GM21529 (cell line): Measurements from ENCODE around the gene ZMIZ1.
"Not testable (repeated sequence)": the region's sequence is repeated elsewhere in the genome, so short reads cannot be mapped to it uniquely, and the experiment has no call there.

ENCODE experiments used
- ATAC-seq: cut with Tn5 transposase; IDR thresholded peaks from one replicate; pipeline ENCODE4 v1.9.1; 2021; ENCODE audit not compliant: unreplicated experiment

The ZMIZ1 gene

DNA sequence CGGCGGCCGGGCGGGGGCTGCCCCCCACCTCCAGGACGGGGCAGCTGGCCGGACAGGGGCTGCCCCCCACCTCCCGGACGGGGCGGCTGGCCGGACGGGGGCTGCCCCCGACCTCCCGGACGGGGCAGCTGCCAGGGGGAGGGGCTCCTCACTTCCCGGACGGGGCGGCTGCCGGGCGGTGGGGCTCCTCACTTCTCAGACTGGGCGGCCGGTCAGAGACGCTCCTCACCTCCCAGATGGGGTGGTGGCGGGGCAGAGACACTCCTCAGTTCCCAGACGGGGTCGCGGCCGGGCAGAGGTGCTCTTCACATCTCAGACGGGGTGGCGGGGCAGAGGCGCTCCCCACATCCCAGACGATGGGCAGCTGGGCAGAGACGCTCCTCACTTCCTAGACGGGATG is 210.3 kb downstream of the ZMIZ1 start:
- ATAC-seq, result not testable (repeated sequence)

DNA sequence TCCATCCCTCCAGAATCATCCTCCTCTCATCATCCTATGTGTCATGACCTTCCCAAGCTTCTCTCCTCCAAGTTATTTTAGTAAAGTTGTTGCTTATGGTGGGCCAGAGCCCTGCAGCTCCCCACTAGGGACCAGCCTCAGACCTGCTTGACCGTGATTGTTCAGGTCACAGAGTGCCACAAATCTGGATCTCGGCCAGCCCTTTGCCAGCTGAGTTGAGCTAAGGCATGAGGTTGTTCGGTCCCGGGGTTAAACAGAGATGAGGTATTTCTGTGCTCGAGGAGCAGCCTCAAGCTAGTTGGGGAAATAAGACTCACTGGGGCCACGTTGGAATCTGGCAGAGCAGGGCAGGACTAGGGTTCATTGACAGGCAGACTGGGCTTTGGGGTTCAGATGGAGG is 212.2 kb downstream of the ZMIZ1 start:
- no peak for ATAC-seq

DNA sequence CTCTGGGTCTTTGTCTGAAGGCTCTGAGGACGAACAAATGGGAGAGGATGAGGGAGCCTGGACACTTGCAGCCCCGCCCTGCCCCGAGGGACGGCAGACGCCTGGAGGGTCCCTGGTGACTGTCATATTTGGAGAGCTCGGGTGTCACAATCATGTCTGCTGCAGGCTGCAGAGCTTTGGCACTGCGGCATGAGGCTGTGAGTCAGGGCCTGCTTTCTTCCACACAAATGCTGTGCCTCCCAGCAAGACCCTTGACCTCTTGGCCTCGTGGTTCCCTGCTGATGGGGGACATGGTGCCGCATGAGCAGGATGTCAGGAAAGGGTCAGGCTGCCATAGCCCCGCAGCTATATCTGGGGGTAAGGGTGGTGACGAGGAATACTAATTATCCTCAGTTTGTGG is 213.6 kb downstream of the ZMIZ1 start:
- no peak for ATAC-seq

DNA sequence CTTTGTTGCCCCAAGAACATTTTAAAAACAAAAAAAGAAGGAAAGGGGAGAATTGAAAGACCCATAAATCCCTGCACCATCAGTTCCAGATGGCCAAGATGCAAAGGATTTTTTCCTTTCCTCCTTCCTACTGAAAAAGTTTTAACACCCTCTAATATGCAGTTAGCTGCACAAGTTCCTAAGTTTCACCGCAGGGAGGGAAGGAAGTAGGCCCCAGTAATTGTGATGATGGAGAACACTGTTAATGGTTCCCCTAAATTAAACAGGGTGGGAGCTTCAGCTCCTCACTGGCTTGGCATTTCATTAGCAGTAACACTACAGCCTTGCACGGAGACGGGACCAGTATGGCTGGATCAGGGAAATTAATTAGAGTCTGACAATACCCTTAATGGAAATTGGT is 214.8 kb downstream of the ZMIZ1 start:
- no peak for ATAC-seq

DNA sequence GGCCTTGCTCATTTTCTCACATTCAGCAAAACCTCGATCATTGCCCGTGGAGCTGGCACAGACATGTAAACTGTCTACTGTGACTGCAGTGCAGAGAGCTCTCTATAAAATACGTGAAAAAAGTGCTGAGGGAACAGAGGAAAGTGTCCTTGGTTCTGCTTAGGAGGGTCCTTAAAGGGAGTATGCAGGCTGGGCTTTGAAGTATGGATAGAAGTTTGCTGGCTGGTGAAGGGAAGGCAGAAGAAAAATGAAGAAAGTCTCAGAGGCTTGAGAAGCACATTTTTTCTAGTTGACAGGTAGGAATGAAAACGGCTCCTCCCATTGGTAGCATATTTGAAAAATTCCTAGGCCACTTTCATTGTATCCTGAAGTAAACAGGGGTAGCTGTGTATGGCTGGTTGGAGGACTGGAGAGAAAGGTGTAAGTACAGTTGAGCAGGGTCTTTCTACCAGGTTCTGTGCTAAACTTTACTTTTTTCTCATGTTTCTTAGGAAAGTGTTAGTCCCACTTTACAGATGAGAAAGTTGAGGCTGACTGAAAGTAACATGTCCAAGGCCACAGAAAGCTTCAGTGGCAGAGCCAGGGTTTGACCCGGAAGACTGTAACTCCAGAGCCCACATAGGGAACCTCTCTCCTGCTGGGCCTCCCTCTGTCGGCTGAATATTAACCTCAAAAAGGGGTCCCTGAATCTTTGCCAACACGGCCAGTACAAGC is 215.5 kb downstream of the ZMIZ1 start:
- ATAC-seq, result no peak

DNA sequence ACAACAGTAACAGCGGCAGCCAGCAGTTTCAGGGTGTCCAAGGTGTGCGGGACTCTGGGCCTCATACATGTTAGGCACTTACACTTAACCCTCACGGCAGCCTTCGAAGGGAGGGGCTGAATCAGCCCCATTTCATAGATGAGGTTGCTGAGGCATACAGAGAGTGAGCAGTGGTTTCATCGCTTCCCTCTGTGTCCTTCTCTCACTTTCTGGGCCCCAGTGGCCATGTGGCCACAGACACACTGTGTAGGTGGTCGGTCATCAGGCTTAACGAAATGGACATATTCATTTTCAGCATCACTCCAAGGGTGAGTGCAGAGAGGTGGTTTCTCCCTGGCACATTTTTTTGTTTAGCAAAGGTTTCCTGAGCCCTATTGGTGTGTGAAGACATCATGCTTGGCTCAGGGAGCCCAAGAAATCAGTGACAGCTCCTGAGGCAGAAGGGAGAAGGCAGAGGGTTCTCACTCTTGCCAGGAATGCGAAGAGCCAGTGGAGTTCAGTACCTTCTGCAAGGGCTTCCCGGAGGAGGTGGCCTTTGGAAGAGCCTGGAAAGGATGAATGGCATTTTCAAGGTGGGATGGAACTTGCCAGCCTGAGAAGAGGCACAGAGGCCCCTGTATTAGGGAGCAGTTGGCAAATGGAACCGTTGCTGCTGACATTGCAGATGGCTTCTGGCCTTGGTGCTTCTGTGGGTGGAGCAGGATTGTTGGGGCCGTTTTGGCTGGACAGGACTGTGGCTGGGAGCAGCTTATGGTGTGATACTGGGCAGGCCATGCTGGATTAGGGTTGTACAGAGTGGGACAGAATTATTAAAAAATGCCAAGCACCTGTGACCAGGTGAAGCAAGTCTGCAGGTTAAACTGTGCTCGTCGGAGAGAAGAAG is 216.8 kb downstream of the ZMIZ1 start:
- peak; percentile 74 for ATAC-seq

DNA sequence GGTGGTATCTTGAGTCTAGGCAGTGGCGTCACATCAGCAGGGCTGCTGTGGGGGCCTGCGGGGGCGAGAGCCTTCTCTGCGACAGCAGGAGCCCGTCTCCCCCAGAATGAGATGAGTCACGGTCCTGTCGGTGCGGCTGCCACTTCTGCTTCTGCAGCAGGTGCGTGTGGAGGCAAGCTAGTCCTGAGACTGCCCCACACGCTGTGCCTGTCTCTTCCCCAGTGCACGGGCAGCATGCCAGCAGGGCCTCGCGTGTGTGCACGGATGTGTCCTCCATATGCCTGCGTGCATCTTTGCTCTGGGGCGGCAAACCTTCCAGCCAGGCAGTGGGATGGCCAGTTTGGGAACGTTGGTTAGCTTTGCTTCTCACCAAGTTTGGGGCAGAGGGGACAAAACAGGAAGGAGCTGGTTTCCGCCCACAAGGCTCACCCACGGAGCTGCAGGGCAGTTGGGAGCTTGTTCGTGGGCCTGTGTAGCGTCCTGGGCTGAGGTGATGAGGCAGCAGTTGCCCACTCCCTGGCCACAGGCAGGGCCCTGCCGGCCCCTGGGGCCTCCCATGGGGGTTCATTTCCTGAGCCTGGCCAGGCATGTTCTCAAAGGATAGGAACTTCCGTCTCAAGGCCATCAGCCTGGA is 217.7 kb downstream of the ZMIZ1 start:
- peak; percentile 80 for ATAC-seq

DNA sequence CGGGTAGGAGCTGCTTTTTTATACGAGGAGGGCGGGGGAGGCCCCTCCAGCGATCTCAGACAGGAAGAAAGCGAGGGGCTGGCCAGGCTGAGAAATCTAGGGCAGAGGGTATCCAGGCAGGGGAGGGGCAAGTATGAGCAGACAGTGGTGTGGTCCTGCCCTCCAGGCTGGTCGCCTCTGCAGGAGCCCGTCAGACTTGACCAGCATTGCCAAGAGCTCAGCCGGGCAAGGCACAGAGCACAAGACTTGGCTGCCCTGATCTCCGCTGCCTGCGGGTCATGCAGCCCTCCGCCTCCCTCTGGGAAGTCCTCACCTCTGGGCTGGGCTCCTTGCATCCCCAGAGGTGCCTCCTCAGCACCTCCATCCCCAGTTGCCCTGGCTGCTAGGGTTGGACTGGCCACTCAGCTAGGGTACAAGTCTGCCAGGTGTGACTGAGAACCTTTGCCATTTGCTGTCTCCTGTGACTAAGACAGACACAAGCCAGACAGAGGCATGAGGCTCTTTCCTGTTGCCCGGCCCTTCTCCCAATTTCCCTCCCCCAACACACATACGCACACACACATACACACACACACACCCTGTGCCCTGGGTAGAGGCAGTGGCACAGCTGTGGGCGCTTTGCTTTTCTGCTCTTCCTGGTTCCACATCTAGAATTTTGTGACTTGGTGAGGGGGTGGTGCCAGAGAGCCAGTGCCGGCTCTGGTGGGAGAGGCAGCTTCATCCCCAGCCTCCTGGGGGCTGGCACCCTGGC is 219.4 kb downstream of the ZMIZ1 start:
- no peak for ATAC-seq

DNA sequence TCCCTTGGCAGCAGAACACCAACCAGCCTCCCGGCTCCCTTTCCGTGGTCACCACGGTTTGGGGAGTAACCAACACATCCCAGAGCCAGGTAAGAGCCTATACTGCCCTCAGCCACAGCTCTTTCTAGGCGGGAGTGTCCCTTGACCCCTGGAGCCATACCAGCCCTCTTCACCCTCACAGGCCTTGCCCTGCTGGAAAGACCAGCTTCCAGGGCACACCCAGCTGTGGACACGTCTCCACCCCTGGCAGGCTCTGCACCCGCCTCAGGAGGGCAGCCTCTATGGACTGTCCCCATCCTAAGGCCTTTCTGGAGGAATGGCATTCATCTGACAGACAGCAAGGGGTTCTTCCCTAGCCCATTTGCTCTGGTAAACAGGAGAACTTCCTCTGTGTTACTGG is 221.0 kb downstream of the ZMIZ1 start:
- ATAC-seq, result no peak

DNA sequence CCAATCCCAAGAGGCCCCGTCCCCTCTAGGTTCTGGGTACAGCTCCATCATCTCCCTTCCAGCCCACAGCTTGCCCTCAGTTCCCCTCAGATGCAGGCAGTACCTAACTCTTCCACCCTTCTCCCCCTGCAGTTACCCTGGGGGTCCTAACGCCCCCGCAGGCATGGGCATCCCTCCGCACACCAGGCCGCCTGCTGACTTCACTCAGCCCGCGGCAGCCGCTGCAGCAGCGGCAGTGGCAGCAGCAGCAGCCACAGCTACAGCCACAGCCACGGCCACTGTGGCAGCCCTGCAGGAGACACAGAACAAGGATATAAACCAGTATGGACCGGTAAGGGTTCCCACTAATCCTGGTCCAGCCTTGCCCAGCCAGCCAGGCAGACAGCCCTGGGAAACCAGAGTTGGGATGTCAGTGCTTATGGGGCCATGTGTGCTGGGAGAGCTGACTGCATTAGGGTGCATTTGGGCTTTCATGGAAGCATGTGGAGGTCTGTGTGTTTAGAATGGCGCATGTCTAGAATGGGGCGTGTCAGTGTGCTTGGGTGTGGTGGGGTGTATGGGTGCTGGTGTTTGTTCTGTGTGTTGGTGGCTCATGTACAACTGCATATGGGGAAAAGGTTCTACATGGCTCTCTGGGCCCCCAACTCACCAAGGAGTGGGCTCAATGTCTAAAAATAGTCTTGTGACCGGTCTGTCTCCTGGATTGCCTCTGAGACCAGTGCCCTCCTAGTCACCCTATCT is 223.4 kb downstream of the ZMIZ1 start:
- no peak for ATAC-seq

DNA sequence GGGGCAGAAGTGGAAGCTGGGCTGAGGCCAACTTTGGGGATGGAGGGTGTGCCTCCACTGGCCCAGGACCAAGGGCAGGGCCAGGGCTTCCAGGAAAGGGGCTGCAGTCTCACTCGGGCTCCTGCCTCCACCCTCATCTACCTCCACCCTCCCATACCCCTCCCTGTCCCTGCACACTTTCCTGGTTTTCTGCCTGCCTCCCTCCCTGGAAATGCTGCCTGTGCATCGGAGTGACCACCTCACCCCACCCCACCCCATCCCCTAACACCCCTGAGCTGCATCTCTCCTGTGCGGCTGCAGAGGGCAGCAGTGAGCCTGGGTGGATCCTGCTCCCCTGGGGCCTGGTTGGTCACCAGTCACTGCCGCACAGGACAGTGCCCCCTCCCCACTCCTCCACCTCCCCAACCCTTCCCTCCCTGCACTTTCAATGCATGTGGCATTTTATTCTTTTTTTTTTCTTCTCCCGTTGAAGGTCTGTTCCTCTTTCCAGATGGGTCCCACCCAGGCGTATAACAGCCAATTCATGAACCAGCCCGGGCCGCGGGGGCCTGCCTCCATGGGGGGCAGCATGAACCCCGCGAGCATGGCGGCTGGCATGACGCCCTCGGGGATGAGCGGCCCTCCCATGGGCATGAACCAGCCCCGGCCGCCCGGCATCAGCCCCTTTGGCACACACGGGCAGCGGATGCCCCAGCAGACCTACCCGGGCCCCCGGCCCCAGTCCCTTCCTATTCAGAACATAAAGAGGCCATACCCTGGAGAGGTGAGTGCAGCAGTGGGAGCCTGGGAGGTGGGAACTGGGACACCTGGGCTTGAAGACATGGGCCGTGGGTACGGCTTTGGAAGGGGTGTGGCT is 224.4 kb downstream of the ZMIZ1 start:
- ATAC-seq, result no peak

DNA sequence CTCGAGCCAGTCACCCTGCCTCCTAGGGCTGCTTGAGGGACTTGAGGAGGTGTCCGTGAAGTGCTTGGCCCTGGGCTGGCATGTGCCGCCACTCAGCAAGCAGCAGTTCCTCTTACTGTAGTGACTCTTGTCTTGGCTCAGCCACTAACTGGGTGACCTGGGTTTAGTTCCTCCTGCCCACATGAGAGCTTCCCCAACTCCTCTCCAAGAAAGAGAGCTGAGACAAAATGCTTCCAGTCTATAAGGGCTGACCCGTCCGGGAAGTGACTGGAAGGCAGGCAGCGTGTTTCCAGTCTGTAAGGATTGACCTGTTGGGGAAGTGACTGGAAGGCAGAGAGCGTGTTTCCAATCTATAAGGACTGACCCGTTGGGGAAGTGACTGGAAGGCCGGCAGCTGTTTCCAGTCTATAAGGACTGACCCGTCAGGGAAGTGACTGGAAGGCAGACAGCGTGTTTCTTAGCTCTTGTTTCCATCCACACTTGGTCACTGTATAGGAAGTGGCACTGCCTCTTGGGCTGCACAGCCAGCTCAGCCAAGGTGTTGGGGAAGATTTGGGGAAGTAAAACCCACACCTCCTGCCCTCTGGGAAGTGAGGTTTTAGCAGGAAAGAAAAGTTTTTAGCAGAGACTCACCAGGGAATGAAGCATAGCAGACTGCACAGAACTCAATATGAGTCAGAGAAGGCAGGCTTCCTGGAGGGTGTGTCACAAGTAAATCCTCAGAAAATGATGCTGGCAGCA is 225.2 kb downstream of the ZMIZ1 start:
- ATAC-seq, result no peak

DNA sequence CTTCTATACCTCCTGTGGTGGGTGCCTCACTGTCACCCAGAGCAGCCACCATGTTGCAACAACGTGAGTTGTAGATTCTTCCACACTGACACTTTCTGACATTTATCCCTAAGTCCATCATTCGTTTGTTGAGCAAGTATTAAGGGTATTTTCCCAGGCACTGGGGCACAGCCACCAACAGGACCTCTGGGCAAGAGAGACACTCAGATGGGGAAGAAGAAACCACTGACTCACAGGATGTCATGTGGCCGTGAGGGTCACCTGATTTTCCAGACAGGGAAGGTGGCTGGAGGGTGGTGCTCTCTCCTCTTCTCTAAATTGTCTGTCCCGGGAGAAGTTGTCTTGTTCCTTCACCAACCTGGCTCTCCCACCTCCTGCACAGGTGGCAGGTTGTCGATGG is 226.8 kb downstream of the ZMIZ1 start:
- ATAC-seq, result no peak

DNA sequence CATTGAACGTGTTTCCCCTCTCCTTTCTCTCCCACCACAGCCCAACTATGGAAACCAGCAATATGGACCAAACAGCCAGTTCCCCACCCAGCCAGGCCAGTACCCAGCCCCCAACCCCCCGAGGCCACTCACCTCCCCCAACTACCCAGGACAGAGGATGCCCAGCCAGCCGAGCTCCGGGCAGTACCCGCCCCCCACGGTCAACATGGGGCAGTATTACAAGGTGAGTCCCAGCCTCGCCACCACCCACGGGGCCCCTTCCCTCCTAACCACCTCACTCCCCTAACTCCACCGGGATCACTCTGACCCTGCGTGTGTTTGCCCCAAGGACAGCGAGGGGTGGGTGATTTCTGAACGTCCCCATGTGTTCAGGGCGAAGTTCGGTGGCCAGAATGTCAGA is 227.7 kb downstream of the ZMIZ1 start:
- no peak for ATAC-seq

DNA sequence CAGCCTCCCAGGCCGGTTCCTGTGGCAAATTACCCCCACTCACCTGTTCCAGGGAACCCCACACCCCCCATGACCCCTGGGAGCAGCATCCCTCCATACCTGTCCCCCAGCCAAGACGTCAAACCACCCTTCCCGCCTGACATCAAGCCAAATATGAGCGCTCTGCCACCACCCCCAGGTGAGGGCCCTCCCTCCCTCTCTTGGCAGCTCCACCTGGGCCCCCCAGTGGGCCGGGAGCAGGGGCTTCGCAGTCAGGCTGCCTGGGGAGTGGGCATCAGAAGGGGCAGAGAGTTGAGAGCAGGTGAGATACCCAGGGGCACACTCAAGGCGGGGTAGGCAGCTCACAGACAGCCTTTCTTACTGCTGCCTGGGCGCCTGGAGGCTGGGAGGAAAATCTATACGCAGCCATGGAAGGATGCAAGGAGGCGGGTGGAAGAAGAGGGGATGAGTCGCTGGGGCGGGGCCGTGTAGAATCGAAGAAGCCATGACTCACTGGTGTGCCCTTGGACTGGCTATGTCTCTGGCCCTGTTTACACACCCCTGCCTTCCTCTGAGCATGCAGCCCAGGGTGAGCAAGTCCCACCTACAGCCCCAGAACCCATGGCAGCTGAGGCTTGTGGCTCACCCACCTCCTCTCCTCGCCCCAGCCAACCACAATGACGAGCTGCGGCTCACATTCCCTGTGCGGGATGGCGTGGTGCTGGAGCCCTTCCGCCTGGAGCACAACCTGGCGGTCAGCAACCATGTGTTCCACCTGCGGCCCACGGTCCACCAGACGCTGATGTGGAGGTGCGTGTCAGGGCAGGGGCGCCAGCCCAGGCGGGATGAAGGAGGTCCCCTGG is 229.9 kb downstream of the ZMIZ1 start:
- ATAC-seq, result no peak

DNA sequence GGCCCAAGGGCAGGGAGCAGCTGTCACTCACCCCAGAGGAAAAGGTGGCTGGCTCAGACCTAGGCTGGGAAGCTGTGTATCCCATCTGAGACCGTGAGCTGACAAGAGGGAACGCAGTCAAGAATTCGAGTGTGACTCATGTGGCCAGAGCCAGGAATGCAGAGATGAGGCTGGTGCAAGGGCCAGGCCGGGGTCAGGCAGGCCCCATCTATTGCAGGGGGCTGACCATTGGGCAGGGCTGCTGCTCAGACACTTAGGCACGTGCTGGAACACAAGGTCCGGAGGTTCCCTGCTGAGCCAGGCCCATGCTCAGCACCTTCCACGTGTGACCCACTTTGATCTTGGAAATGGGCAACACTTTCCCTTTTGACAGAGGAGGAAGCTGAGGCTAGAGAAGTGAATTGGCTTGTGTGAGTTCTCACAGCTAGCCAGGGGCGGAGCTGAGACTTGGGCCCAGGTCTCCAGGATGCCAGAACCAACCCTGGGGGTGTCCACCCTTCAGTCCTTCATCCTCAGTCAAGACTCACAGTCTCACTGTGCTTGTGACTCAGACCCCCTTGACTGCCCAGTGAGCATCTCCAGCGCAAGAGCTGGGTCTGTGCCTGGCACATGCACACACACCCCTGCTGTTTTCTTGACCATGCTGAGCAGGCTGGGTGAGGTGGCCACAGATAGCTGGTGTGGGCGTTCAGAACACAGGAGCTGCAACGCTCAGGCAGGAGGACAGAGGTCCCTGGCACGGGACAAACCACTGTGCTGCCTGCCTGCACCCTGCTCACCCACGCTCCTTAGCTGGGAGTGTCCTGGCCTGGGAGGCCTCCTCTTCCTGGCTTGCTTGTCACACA is 230.9 kb downstream of the ZMIZ1 start:
- no peak for ATAC-seq

DNA sequence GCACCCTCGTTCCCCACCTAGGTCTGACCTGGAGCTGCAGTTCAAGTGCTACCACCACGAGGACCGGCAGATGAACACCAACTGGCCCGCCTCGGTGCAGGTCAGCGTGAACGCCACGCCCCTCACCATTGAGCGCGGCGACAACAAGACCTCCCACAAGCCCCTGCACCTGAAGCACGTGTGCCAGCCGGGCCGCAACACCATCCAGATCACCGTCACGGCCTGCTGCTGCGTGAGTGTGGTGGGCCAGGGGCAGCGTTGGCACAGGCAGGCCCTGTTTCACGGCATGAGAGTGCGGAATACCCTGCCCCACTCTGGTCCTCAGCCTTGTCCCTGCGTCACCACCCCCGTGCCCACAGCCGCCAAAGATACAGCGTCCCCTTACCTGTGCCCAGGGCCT is 231.9 kb downstream of the ZMIZ1 start:
- no peak for ATAC-seq
